Endothelial cell of umbilical vein (primary cell): ENCODE measurements around the gene ZRANB2. TPM values are rescaled to one million over a fixed set of nuclear protein-coding genes. Genes with fewer than 3 reads are reported as not detected.

Source experiments
- BruUV-seq: library from RNA; stranded (reverse); fragments of 400-500 nt; replicated peaks from 2 replicates; lab custom pipeline; 2021; lab: Mats Ljungman, UMichigan
- CTCF ChIA-PET: fragments of 300-600, 350-600 bp; sonication (Branson Sonifier 250); formaldehyde crosslinking; loops from one replicate; lab custom pipeline; 2021; ENCODE audit warnings: antibody characterized with exemption, inconsistent platforms; lab: Charles Lee
- POLR2A ChIA-PET: fragments of 300-600, 350-600 bp; sonication (Branson Sonifier 250); formaldehyde crosslinking; loops from one replicate; lab custom pipeline; 2021; ENCODE audit warnings: antibody characterized with exemption, inconsistent platforms; lab: Charles Lee
- DNase-seq: peaks from one replicate; pipeline ENCODE4 v3.0.0-alpha.2; 2011; ENCODE audit warnings: low read depth, low spot score
- FAIRE-seq: peaks from 2 replicates; lab custom pipeline; 2011; peaks lifted over from hg19 to GRCh38; lab: Jason Lieb, UNC
- H2AFZ ChIP-seq: 2 replicates; pipeline ENCODE4 v1.6.0; 2012; ENCODE audit warnings: low read depth, low read length, control low read depth, inconsistent platforms
- H3K27ac ChIP-seq: 2 replicates; pipeline ENCODE4 v1.5.1; 2011; ENCODE audit warnings: low read depth, mild to moderate bottlenecking, control low read depth, low read length, moderate library complexity; ENCODE audit not compliant: insufficient read depth
- H3K27me3 ChIP-seq, 2 experiments: 2 replicates each; pipeline versions ENCODE4 v1.6.0 to v1.6.1; 2011; ENCODE audit warnings: low read length in 2 of 2, mixed read lengths in 1 of 2; ENCODE audit not compliant: control insufficient read depth in 2 of 2, insufficient read depth in 2 of 2
- H3K36me3 ChIP-seq, 2 experiments: 2 replicates in 1 of 2; 3 replicates in 1 of 2; pipeline ENCODE4 v1.5.1; 2011; ENCODE audit warnings: low read length in 2 of 2, mild to moderate bottlenecking in 1 of 2, moderate library complexity in 1 of 2; ENCODE audit not compliant: control insufficient read depth in 2 of 2, insufficient read depth in 2 of 2; ENCODE audit errors: extremely low read depth in 1 of 2
- H3K4me1 ChIP-seq: 3 replicates; pipeline ENCODE4 v1.5.1; 2011; ENCODE audit warnings: mild to moderate bottlenecking, low read length; ENCODE audit not compliant: control insufficient read depth, insufficient read depth; ENCODE audit errors: extremely low read depth
- H3K4me2 ChIP-seq: 2 replicates; pipeline ENCODE4 v1.6.1; 2011; ENCODE audit warnings: low read length, control low read depth, mixed read lengths; ENCODE audit not compliant: insufficient read depth
- H3K4me3 ChIP-seq, 3 experiments: fragments of 200-600 bp in 1 of 3; sonication (generic), shearing (Covaris generic) in 1 of 3; replicated peaks in 1 of 3; 2 replicates each; pipeline ENCODE4 v1.5.1; 2011 to 2016; ENCODE audit warnings: control low read depth in 3 of 3, low read length in 3 of 3, mild to moderate bottlenecking in 2 of 3, inconsistent platforms in 1 of 3, low read depth in 1 of 3, moderate library complexity in 1 of 3; ENCODE audit not compliant: insufficient read depth in 1 of 3
- H3K79me2 ChIP-seq: 2 replicates; pipeline ENCODE4 v1.6.0; 2012; ENCODE audit warnings: low read length, inconsistent platforms; ENCODE audit not compliant: control insufficient read depth, insufficient read depth
- H3K9ac ChIP-seq: replicated peaks from 2 replicates; pipeline ENCODE3; 2011; ENCODE audit warnings: low read length, control low read depth; ENCODE audit not compliant: insufficient read depth; ENCODE audit errors: extremely low read depth
- H3K9me1 ChIP-seq: replicated peaks from 3 replicates; pipeline ENCODE4 v1.6.0; 2011; ENCODE audit warnings: mild to moderate bottlenecking, low read length; ENCODE audit not compliant: control insufficient read depth, insufficient read depth; ENCODE audit errors: extremely low read depth
- H3K9me3 ChIP-seq: replicated peaks from 2 replicates; pipeline ENCODE4 v1.5.1; 2012; ENCODE audit warnings: low read length, inconsistent platforms; ENCODE audit not compliant: control insufficient read depth, insufficient read depth
- H4K20me1 ChIP-seq: replicated peaks from 2 replicates; pipeline ENCODE3; 2011; ENCODE audit warnings: mild to moderate bottlenecking, low read length; ENCODE audit not compliant: control insufficient read depth, insufficient read depth; ENCODE audit errors: extremely low read depth
- FOS ChIP-seq: IDR thresholded peaks from 2 replicates; pipeline ENCODE4 v1.6.1; 2011; ENCODE audit warnings: mild to moderate bottlenecking, low read length, moderate library complexity, borderline replicate concordance; ENCODE audit not compliant: insufficient read depth
- GATA2 ChIP-seq: IDR thresholded peaks from 2 replicates; pipeline ENCODE4 v1.7.0; 2011; ENCODE audit warnings: low read depth, mild to moderate bottlenecking, moderate library complexity, mixed read lengths, low read length; ENCODE audit not compliant: insufficient read length, insufficient read depth
- JUN ChIP-seq: IDR thresholded peaks from 2 replicates; pipeline ENCODE4 v1.6.1; 2011; ENCODE audit warnings: borderline replicate concordance, low read depth; ENCODE audit not compliant: insufficient read length, insufficient read depth
- MYC ChIP-seq: IDR thresholded peaks from one replicate; pipeline ENCODE4 v1.6.1; 2011; ENCODE audit warnings: mild to moderate bottlenecking, low read depth, low read length
- POLR2A ChIP-seq: IDR thresholded peaks from 2 replicates; pipeline ENCODE4 v1.6.1; 2012; ENCODE audit warnings: low read depth, mild to moderate bottlenecking, control low read depth, low read length
- POLR2AphosphoS5 ChIP-seq: IDR thresholded peaks from 2 replicates; pipeline ENCODE4 v1.6.1; 2012; ENCODE audit warnings: low read depth, mild to moderate bottlenecking, control low read depth, low read length, moderate library complexity; ENCODE audit not compliant: insufficient read depth
- dilution Hi-C: fragments of 300-500 bp; cut with MboI; formaldehyde crosslinking; loops from one replicate; pipeline ENCODE4 v1.15.0; 2019; ENCODE audit warnings: low sequenced_read_pairs; ENCODE audit not compliant: extremely low pct_ligation_motif_present
- intact Hi-C: fragments of 100-400 bp; cut with micrococcal nuclease; formaldehyde crosslinking; loops from one replicate; pipeline ENCODE4 v1.10.0; 2022
- polyA plus RNA-seq, 4 experiments: library from polyadenylated mRNA; depleted of rRNA in 3 of 4; stranded (reverse) in 3 of 4; unstranded in 1 of 4; fragments of >200 nt; gene quantifications; 2 replicates each; pipeline versions ENCODE4 v1.2.1 to v1.2.3, GENCODE V29; 2011 to 2012; ENCODE audit warnings: missing spikeins in 1 of 4
- total RNA-seq: library from RNA; stranded (reverse); gene quantifications from 2 replicates; pipeline ENCODE4 v1.2.3, GENCODE V29; 2021
- TF ChIP-seq, protein P1 (sequence below), 2 donors: IDR thresholded peaks; 1 replicate in 1 of 2; 2 replicates in 1 of 2; pipeline ENCODE4 v1.5.1; 2011; ENCODE audit warnings: low read length in 2 of 2, mild to moderate bottlenecking in 2 of 2, moderate library complexity in 2 of 2, control low read depth in 1 of 2, inconsistent platforms in 1 of 2, low read depth in 1 of 2; ENCODE audit not compliant: insufficient read depth in 1 of 2; ENCODE audit errors: extremely low read depth in 1 of 2
- TF ChIP-seq, protein P2 (sequence below): IDR thresholded peaks from 2 replicates; pipeline ENCODE4 v1.6.1; 2011; ENCODE audit not compliant: insufficient read depth, insufficient read length

The ZRANB2 gene
- total and polyA plus RNA-seq, 2 donors (not counting 3 experiments of a cell fraction or from before 2014, with no cell fraction given) = 23.6 to 84.1 TPM

DNA sequence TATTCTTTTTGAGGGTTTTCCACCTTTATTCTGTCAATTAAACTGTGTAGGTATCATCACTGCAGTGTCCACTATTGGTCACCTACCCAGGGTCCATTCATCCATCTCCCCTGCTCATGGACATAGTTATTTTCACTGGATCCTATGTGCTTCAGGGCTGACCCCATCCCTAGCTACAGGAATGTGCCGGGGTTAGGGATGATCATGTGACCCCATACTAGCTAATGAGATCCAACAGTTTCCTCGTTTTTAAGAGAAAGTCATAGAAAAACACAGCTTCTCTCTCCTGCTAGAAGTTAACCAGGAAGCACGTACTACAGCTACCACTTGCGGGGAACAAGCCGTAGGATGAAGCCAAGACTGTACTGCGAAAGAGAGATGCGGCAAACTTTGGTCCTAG is 52.8 kb downstream of the ZRANB2 start:
- Histone ChIP-seq H3K4me2 (no peak overlapping the region), H3K27me3 (peaks cover 0 to 2% of the 10 kb centered on the region in 2 experiments), H2AFZ (no peak overlapping the region), H3K4me1 (no peaks in the 10 kb centered on the region), H3K27ac (no peak overlapping the region), H3K79me2 (no peaks in the 10 kb centered on the region), H4K20me1 (no peaks in the 10 kb centered on the region), H3K9me1 (no peaks in the 10 kb centered on the region), H3K4me3 (no peak overlapping the region), H3K36me3 (no peaks in the 10 kb centered on the region), H3K9me3 (no peaks in the 10 kb centered on the region), H3K9ac (no peak overlapping the region)
- intact Hi-C loops = no loop called here
- CTCF ChIA-PET = no interaction called here
- no TSS peak for BruUV-seq
- TF ChIP-seq MYC = no peak
- TF ChIP-seq, protein P1, sequence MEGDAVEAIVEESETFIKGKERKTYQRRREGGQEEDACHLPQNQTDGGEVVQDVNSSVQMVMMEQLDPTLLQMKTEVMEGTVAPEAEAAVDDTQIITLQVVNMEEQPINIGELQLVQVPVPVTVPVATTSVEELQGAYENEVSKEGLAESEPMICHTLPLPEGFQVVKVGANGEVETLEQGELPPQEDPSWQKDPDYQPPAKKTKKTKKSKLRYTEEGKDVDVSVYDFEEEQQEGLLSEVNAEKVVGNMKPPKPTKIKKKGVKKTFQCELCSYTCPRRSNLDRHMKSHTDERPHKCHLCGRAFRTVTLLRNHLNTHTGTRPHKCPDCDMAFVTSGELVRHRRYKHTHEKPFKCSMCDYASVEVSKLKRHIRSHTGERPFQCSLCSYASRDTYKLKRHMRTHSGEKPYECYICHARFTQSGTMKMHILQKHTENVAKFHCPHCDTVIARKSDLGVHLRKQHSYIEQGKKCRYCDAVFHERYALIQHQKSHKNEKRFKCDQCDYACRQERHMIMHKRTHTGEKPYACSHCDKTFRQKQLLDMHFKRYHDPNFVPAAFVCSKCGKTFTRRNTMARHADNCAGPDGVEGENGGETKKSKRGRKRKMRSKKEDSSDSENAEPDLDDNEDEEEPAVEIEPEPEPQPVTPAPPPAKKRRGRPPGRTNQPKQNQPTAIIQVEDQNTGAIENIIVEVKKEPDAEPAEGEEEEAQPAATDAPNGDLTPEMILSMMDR (IDR thresholded peaks at IDR 0.05; ENCODE audit: extremely low read depth in 1 of 2, insufficient read depth in 1 of 2, low read depth in 1 of 2, low read length in 2 of 2) = no peak
- TF ChIP-seq, protein P2, sequence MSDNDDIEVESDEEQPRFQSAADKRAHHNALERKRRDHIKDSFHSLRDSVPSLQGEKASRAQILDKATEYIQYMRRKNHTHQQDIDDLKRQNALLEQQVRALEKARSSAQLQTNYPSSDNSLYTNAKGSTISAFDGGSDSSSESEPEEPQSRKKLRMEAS = no peak
- no peak for TF ChIP-seq FOS
- dilution Hi-C loops = no loop called here
- POLR2A ChIA-PET = no interaction called here
- FAIRE-seq (no peak), DNase-seq (no peak)

DNA sequence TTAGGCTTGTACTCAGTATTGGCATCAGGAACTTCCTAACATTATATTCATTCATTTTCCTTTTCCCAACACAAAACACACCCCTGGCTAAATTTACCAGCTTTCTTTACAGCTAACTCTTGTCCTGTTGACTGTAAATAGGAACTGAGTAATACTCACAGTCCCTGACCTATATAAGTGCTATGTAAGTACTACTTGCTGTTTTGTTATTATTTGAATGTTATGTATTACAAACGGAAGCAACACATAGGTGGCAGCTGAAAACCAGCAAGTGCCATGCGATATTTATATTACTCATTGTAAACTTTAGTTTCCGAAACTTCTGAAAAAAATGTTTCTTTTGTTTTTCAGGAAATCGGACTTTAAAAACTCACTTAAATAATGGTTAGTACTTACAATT is 54.7 kb downstream of the ZRANB2 start:
- Histone ChIP-seq H3K9ac (no peak overlapping the region), H3K4me2 (no peak overlapping the region), H3K36me3 (no peaks in the 10 kb centered on the region), H3K9me3 (no peaks in the 10 kb centered on the region), H3K4me3 (no peak overlapping the region), H3K9me1 (no peaks in the 10 kb centered on the region), H3K27me3 (no peaks in the 10 kb centered on the region), H3K27ac (no peak overlapping the region), H2AFZ (no peak overlapping the region), H4K20me1 (no peaks in the 10 kb centered on the region), H3K4me1 (no peaks in the 10 kb centered on the region), H3K79me2 (no peaks in the 10 kb centered on the region)
- POLR2A ChIA-PET = no interaction called here
- TF ChIP-seq, protein P1 (IDR thresholded peaks at IDR 0.05; ENCODE audit: extremely low read depth in 1 of 2, insufficient read depth in 1 of 2, low read depth in 1 of 2, low read length in 2 of 2) = no peak
- TF ChIP-seq FOS (no peak), JUN (no peak), GATA2 (no peak), POLR2A (no peak), POLR2AphosphoS5 (no peak)
- DNase-seq = no peak
- intact Hi-C loops = no loop called here
- no TSS peak for BruUV-seq
- CTCF ChIA-PET = no interaction called here
- no peak for FAIRE-seq
- dilution Hi-C loops = no loop called here
